ENCODE measurements around the gene KCNK5. TPM values are rescaled to one million over a fixed set of nuclear protein-coding genes. Genes with fewer than 3 reads are reported as not detected.

KCNK5 gene
- total RNA-seq, 1 donor, result 18.6 TPM

DNA sequence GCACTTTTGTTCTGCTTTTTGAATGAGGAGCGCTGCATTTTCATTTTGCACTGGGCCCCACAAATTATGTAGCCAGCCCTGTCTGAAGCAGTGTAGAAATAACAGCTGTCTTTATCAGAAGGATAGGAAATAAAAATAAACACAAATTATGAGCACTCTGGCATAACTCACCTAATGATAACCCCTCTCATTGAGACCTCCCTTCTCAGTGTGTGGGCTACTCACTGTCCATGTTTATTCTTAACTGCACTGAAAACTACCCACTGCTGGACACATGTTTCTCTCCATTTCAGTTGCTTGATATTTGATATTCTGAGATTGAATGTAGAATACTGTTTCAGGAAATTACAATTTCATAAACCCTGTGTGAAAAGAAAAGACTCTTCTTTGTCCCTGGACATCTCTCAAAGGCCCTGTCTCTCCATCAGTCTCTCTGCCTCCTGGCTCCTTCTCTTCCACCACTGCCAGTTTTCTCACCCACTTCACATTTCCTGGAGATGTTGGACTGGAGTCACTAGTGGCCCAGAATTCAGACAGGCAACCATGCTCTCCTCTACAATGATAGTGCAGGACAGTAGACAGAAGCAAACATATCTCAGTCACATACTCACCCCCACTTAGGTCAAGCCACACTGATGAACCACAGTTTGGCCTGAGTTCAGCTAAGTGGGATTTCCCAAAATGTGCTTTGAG is 84.6 kb downstream of the KCNK5 start:
- no peak for DNase-seq (ENCODE audit: low read depth in 2 of 3, low spot score in 2 of 3)

DNA sequence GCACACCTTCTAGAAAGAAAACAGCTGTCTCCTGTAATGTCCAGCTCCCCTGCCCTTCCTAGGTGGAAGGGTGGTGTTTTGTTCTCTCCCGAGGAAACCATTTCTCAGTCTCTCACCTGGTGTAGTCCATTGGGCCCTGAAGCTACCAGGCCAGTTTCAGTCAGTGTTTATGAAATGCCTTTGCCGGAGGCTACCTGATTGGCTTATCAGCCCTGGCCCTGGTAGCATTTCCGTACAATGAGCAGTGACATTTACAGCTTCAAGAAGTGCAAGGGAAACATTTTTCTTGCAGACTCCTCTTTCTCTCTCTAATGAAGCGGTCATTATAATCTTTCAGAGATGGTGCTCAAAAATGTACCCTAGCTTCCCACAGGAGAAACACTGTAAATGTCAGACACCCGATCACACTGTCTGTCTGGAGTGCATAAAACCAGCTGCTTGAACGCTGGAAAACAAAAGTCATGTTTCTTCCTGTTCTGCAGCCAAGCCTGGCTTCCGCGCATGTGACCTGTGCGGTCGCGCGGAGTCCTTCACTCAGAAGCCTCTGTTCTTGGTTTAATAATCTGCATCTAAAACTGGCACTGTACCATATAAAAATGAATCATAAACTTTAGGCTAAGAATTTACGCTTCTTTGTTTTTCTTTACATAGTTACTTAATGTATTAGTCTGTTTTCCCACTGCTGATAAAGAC is 85.9 kb downstream of the KCNK5 start:
- no peak for DNase-seq (ENCODE audit: low read depth in 2 of 3, low spot score in 2 of 3)

DNA sequence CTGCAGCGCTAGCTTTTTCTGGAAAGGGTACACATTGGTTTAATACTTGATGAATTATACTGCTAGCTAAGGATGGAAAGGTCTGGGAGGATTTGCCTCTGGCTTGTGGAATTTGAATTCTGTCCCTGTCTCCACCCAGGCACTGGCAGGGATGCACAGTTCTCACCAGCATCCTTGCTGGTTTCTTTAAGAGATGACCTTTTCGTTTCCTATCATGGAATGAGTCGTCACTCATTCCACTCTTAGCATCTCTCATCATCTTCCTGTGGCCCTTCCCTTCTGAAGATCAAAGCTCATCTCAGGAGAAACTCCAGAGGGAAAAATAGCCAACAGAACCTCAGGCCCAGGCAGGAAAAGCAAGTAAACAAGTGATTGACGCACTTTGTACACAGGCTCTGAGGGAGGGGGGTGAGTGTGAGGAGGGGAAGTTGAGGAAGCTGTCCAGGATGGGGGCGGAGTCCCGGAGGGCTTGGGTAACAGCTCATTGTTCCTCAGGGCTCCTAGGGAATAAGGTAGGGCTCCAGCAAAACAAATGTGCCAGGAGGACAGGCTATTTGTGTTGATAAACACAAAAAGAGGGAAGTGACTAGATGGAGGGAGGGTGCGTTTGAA is 88.6 kb downstream of the KCNK5 start:
- no peak for DNase-seq (ENCODE audit: low read depth in 2 of 3, low spot score in 2 of 3)

Other genes with a start within 250 kb of the KCNK5 start
- not detected for gene GLP1R, start 180.7 kb downstream of the KCNK5 start, total RNA-seq
- 10.8 TPM for gene SAYSD1, start 114.3 kb downstream of the KCNK5 start, total RNA-seq
- 18.0 TPM for gene KCNK17, start 84.9 kb upstream of the KCNK5 start, total RNA-seq
- gene KCNK16, start 93.2 kb upstream of the KCNK5 start, total RNA-seq, result not detected

All from hematopoietic multipotent progenitor cell (in vitro differentiated cells).